Endothelial cell of umbilical vein (primary cell): ENCODE results near the gene BRCA1. TPM values are rescaled to one million over a fixed set of nuclear protein-coding genes. Genes with fewer than 3 reads are reported as not detected.

Experiments used
- BruUV-seq: library from RNA; stranded (reverse); fragments of 400-500 nt; replicated peaks from 2 replicates; lab custom pipeline; 2021; lab: Mats Ljungman, UMichigan
- CTCF ChIA-PET: fragments of 300-600, 350-600 bp; sonication (Branson Sonifier 250); formaldehyde crosslinking; loops from one replicate; lab custom pipeline; 2021; ENCODE audit warnings: antibody characterized with exemption, inconsistent platforms; lab: Charles Lee
- POLR2A ChIA-PET: fragments of 300-600, 350-600 bp; sonication (Branson Sonifier 250); formaldehyde crosslinking; loops from one replicate; lab custom pipeline; 2021; ENCODE audit warnings: antibody characterized with exemption, inconsistent platforms; lab: Charles Lee
- DNase-seq: peaks from one replicate; pipeline ENCODE4 v3.0.0-alpha.2; 2011; ENCODE audit warnings: low read depth, low spot score
- FAIRE-seq: peaks from 2 replicates; lab custom pipeline; 2011; peaks lifted over from hg19 to GRCh38; lab: Jason Lieb, UNC
- H2AFZ ChIP-seq: 2 replicates; pipeline ENCODE4 v1.6.0; 2012; ENCODE audit warnings: low read depth, low read length, control low read depth, inconsistent platforms
- H3K27ac ChIP-seq: 2 replicates; pipeline ENCODE4 v1.5.1; 2011; ENCODE audit warnings: low read depth, mild to moderate bottlenecking, control low read depth, low read length, moderate library complexity; ENCODE audit not compliant: insufficient read depth
- H3K27me3 ChIP-seq, 2 experiments: 2 replicates each; pipeline versions ENCODE4 v1.6.0 to v1.6.1; 2011; ENCODE audit warnings: low read length in 2 of 2, mixed read lengths in 1 of 2; ENCODE audit not compliant: control insufficient read depth in 2 of 2, insufficient read depth in 2 of 2
- H3K36me3 ChIP-seq, 2 experiments: 2 replicates in 1 of 2; 3 replicates in 1 of 2; pipeline ENCODE4 v1.5.1; 2011; ENCODE audit warnings: low read length in 2 of 2, mild to moderate bottlenecking in 1 of 2, moderate library complexity in 1 of 2; ENCODE audit not compliant: control insufficient read depth in 2 of 2, insufficient read depth in 2 of 2; ENCODE audit errors: extremely low read depth in 1 of 2
- H3K4me1 ChIP-seq: 3 replicates; pipeline ENCODE4 v1.5.1; 2011; ENCODE audit warnings: mild to moderate bottlenecking, low read length; ENCODE audit not compliant: control insufficient read depth, insufficient read depth; ENCODE audit errors: extremely low read depth
- H3K4me2 ChIP-seq: 2 replicates; pipeline ENCODE4 v1.6.1; 2011; ENCODE audit warnings: low read length, control low read depth, mixed read lengths; ENCODE audit not compliant: insufficient read depth
- H3K4me3 ChIP-seq, 3 experiments: fragments of 200-600 bp in 1 of 3; sonication (generic), shearing (Covaris generic) in 1 of 3; replicated peaks in 1 of 3; 2 replicates each; pipeline ENCODE4 v1.5.1; 2011 to 2016; ENCODE audit warnings: control low read depth in 3 of 3, low read length in 3 of 3, mild to moderate bottlenecking in 2 of 3, inconsistent platforms in 1 of 3, low read depth in 1 of 3, moderate library complexity in 1 of 3; ENCODE audit not compliant: insufficient read depth in 1 of 3
- H3K79me2 ChIP-seq: 2 replicates; pipeline ENCODE4 v1.6.0; 2012; ENCODE audit warnings: low read length, inconsistent platforms; ENCODE audit not compliant: control insufficient read depth, insufficient read depth
- H3K9ac ChIP-seq: replicated peaks from 2 replicates; pipeline ENCODE3; 2011; ENCODE audit warnings: low read length, control low read depth; ENCODE audit not compliant: insufficient read depth; ENCODE audit errors: extremely low read depth
- H3K9me1 ChIP-seq: replicated peaks from 3 replicates; pipeline ENCODE4 v1.6.0; 2011; ENCODE audit warnings: mild to moderate bottlenecking, low read length; ENCODE audit not compliant: control insufficient read depth, insufficient read depth; ENCODE audit errors: extremely low read depth
- H3K9me3 ChIP-seq: replicated peaks from 2 replicates; pipeline ENCODE4 v1.5.1; 2012; ENCODE audit warnings: low read length, inconsistent platforms; ENCODE audit not compliant: control insufficient read depth, insufficient read depth
- H4K20me1 ChIP-seq: replicated peaks from 2 replicates; pipeline ENCODE3; 2011; ENCODE audit warnings: mild to moderate bottlenecking, low read length; ENCODE audit not compliant: control insufficient read depth, insufficient read depth; ENCODE audit errors: extremely low read depth
- CTCF ChIP-seq, 2 donors: IDR thresholded peaks; 1 replicate in 1 of 2; 2 replicates in 1 of 2; pipeline ENCODE4 v1.5.1; 2011; ENCODE audit warnings: low read length in 2 of 2, mild to moderate bottlenecking in 2 of 2, moderate library complexity in 2 of 2, control low read depth in 1 of 2, inconsistent platforms in 1 of 2, low read depth in 1 of 2; ENCODE audit not compliant: insufficient read depth in 1 of 2; ENCODE audit errors: extremely low read depth in 1 of 2
- EZH2 ChIP-seq: IDR thresholded peaks from 2 replicates; pipeline ENCODE4 v1.6.1; 2012; ENCODE audit warnings: borderline replicate concordance, low read depth, mild to moderate bottlenecking, moderate library complexity, low read length, inconsistent platforms; ENCODE audit not compliant: severe bottlenecking
- FOS ChIP-seq: IDR thresholded peaks from 2 replicates; pipeline ENCODE4 v1.6.1; 2011; ENCODE audit warnings: mild to moderate bottlenecking, low read length, moderate library complexity, borderline replicate concordance; ENCODE audit not compliant: insufficient read depth
- GATA2 ChIP-seq: IDR thresholded peaks from 2 replicates; pipeline ENCODE4 v1.7.0; 2011; ENCODE audit warnings: low read depth, mild to moderate bottlenecking, moderate library complexity, mixed read lengths, low read length; ENCODE audit not compliant: insufficient read length, insufficient read depth
- JUN ChIP-seq: IDR thresholded peaks from 2 replicates; pipeline ENCODE4 v1.6.1; 2011; ENCODE audit warnings: borderline replicate concordance, low read depth; ENCODE audit not compliant: insufficient read length, insufficient read depth
- MYC ChIP-seq: IDR thresholded peaks from one replicate; pipeline ENCODE4 v1.6.1; 2011; ENCODE audit warnings: mild to moderate bottlenecking, low read depth, low read length
- POLR2A ChIP-seq: IDR thresholded peaks from 2 replicates; pipeline ENCODE4 v1.6.1; 2012; ENCODE audit warnings: low read depth, mild to moderate bottlenecking, control low read depth, low read length
- POLR2AphosphoS5 ChIP-seq: IDR thresholded peaks from 2 replicates; pipeline ENCODE4 v1.6.1; 2012; ENCODE audit warnings: low read depth, mild to moderate bottlenecking, control low read depth, low read length, moderate library complexity; ENCODE audit not compliant: insufficient read depth
- dilution Hi-C: fragments of 300-500 bp; cut with MboI; formaldehyde crosslinking; loops from one replicate; pipeline ENCODE4 v1.15.0; 2019; ENCODE audit warnings: low sequenced_read_pairs; ENCODE audit not compliant: extremely low pct_ligation_motif_present
- intact Hi-C: fragments of 100-400 bp; cut with micrococcal nuclease; formaldehyde crosslinking; loops from one replicate; pipeline ENCODE4 v1.10.0; 2022
- polyA plus RNA-seq, 4 experiments: library from polyadenylated mRNA; depleted of rRNA in 3 of 4; stranded (reverse) in 3 of 4; unstranded in 1 of 4; fragments of >200 nt; gene quantifications; 2 replicates each; pipeline versions ENCODE4 v1.2.1 to v1.2.3, GENCODE V29; 2011 to 2012; ENCODE audit warnings: missing spikeins in 1 of 4
- total RNA-seq: library from RNA; stranded (reverse); gene quantifications from 2 replicates; pipeline ENCODE4 v1.2.3, GENCODE V29; 2021
- TF ChIP-seq, protein P1 (sequence below): IDR thresholded peaks from 2 replicates; pipeline ENCODE4 v1.6.1; 2011; ENCODE audit not compliant: insufficient read depth, insufficient read length

BRCA1 gene
- total and polyA plus RNA-seq, 2 donors (not counting 3 experiments of a cell fraction or from before 2014, with no cell fraction given) = 14.3 to 29.0 TPM

GRCh38 chr17:43114151-43114552 lies 11.0 kb downstream of the BRCA1 start:
- Histone ChIP-seq H3K9me1 (no peaks in the 10 kb centered on the region), H3K9me3 (no peaks in the 10 kb centered on the region), H3K4me2 (no peak overlapping the region), H3K36me3 (no peaks in the 10 kb centered on the region), H2AFZ (no peak overlapping the region), H3K4me1 (no peaks in the 10 kb centered on the region), H4K20me1 (no peaks in the 10 kb centered on the region), H3K27ac (no peak overlapping the region), H3K9ac (no peak overlapping the region), H3K4me3 (no peak overlapping the region), H3K27me3 (no peaks in the 10 kb centered on the region), H3K79me2 (no peaks in the 10 kb centered on the region)
- FAIRE-seq = no peak
- CTCF ChIA-PET = interaction anchor here (1.1 kb wide), 2 partner anchors 9 to 23 kb away, joined by 4 to 5 read pairs; no protein-coding TSS in a partner anchor
- POLR2A ChIA-PET = no interaction called here
- intact Hi-C loops (no loop called here), dilution Hi-C loops (no loop called here)
- no peak for DNase-seq
- BruUV-seq = no TSS peak
- no peak for TF ChIP-seq FOS
- no peak for TF ChIP-seq POLR2A
- TF ChIP-seq GATA2 = no peak
- TF ChIP-seq JUN = no peak
- TF ChIP-seq EZH2 = no peak
- no peak for TF ChIP-seq CTCF (IDR thresholded peaks at IDR 0.05; ENCODE audit: extremely low read depth in 1 of 2, insufficient read depth in 1 of 2, low read depth in 1 of 2, low read length in 2 of 2)
- no peak for TF ChIP-seq MYC
- TF ChIP-seq POLR2AphosphoS5 = no peak
- TF ChIP-seq, protein P1, sequence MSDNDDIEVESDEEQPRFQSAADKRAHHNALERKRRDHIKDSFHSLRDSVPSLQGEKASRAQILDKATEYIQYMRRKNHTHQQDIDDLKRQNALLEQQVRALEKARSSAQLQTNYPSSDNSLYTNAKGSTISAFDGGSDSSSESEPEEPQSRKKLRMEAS = no peak
